HG03521 (cell line): Measurements from ENCODE around the gene RDH5.

Experiments used
- ATAC-seq: cut with Tn5 transposase; IDR thresholded peaks from one replicate; pipeline ENCODE4 v1.9.1; 2021; ENCODE audit warnings: mild to moderate bottlenecking, moderate library complexity; ENCODE audit not compliant: unreplicated experiment

Gene RDH5

DNA sequence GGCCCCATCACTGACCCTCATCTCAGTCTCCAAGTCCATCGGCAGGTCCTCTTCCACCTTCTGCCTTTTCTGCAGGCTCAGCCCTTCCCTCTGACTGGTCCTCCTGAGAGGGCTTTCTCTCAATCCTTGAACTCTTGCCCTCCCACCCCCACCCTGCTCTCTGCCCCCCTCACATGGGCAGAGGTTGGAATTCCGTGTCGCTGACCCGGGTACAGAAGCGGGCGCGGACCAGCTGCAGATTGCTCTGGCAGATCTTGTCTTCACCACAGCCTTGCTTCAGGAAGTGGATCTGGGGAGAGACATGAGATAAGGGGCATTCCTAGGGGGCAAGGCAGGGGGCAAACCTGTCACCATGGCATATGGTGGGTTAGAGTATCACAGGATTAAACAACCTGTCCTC, 24.8 kb upstream of the RDH5 start:
- no peak for ATAC-seq

GRCh38 chr12:55696141-55696540, 24.1 kb upstream of the RDH5 start:
- ATAC-seq, result no peak

DNA sequence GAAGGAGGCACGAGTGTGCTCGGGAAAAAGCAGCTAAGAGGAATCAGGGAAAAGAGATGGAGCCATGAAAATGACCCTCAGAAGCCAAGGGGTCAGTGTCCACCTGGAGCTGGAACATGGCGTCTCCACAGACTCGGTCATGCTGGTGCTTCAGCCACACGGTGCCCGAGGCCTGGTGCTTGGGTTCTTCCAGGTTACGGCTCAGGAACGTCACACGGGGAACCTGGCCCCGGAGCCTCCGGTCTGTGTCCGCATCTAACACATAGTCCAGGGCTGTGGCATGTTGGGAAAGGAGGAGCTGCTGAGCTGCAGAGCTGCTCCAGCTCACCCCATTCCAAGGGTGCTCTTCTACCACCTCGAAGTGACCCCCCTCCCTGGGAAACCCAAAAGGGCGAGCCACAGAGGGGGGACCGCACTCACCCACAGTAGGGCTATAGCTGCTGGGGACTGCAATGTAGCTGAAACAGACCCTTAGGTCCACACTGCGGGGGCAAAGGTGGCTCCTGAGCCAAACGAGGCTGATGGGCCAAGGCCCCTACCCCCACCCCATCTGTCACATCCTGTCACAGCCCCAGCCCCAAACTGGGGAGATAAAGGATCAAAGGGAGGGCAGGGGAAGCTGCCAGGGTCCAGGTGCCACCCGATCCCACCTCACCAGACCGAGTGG, 23.3 kb upstream of the RDH5 start:
- ATAC-seq, result no peak

- ATAC-seq, result no peak
These were observed 22.5 kb upstream of the RDH5 start for GRCh38 chr12:55697686-55698085.

DNA sequence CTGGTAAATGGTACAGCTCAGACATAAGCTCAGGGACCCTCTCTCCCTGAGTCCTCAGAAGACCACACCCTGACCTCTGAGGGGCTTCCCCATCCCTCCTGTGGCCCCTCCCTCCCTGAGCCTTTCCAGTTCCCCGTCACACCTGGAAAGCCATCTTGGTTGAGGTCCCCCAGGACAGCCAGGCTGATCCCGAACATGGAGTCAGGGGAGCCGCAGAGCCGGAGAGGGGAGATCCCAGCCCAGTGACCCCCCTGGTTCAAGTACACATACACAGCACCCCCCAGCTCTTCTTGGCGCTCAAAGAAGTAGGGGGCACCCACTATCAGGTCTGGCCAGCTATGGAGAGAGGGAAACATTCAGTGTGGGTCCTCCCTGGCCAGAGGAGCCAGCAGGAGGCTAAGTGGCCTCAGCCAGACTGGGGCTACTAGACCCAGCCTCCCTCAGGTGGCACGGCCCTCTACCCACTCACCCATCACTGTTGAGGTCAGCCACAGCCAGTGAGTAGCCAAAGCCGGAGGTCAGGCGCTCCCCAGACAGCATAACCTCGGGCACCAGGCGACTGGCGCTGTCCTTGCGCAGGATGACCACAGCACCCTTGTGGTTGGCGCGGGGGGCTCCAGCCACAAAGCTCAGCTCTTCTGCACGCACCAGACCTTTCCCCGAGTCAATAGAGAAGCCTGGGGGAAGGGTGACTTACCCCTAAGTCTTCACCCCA, 21.8 kb upstream of the RDH5 start:
- no peak for ATAC-seq

- no peak for ATAC-seq
These were observed 21.2 kb upstream of the RDH5 start for GRCh38 chr12:55698965-55699364.

DNA sequence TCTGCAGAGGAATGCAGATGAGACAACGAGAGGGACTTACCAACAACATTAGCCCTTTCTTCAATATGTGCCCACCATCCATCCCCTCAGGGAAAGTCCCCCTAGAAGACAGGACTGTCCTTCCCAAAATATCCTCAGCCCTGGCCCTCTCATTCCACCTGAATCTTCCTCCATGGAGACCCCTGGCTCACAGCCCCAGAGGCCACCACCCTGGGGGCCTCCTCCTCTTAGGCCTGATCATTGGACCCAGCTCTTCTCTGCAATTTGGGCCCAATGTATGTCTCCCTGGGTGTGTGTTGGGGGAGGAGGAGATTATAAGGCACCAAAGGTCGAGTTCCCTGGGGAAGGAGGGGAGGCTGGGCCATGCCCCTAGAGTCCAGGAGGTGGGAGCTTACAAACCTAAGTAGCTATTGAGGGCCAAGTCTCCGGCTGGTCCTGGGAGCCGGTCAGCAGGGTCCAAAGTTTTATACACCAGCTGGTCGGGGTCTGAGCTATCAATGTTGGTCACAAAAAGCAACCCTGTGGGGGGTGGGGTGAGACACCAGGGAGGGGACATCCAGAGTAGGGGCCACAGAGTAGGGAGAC, 20.6 kb upstream of the RDH5 start:
- no peak for ATAC-seq

DNA sequence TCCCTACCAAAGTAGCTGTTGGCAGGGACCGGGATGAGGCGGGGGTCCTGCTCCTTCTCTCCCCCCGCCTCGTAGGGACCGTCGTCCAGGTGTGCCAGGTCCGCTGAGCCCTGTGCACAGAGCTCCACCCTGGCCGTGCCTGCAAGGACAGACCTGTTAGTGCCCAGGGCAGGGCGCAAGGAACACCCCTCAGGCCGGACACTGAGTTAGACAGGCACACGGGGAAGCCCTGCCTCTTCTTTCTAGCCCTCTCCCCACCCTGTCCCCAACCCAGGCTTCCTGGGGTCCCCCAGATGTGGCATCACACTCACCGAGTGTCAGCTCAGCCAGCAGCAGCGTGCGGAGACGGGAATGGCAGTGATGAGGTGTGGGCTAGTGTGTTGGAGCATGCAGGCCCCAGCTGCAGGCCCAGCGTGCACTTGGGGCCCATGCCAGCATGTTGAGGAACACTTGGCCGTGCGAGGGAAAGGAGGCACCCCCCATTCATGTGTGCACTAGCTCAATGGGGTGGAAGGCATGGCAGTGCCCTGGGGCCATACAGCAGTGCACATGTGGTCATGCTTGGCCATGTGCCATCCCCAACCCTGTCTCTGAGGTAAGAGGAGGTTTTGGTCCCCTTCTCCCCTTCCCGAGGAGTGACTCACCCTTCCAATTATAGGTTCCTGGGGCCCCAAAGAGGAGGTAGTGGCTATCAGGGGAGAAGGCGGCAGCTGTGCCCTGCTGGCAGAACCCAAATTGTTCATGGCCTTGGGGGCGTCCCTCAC, 19.8 kb upstream of the RDH5 start:
- ATAC-seq, result no peak

GRCh38 chr12:55702861-55703260, 17.3 kb upstream of the RDH5 start:
- ATAC-seq, result no peak

GRCh38 chr12:55703288-55703687, 16.9 kb upstream of the RDH5 start:
- ATAC-seq, result no peak

DNA sequence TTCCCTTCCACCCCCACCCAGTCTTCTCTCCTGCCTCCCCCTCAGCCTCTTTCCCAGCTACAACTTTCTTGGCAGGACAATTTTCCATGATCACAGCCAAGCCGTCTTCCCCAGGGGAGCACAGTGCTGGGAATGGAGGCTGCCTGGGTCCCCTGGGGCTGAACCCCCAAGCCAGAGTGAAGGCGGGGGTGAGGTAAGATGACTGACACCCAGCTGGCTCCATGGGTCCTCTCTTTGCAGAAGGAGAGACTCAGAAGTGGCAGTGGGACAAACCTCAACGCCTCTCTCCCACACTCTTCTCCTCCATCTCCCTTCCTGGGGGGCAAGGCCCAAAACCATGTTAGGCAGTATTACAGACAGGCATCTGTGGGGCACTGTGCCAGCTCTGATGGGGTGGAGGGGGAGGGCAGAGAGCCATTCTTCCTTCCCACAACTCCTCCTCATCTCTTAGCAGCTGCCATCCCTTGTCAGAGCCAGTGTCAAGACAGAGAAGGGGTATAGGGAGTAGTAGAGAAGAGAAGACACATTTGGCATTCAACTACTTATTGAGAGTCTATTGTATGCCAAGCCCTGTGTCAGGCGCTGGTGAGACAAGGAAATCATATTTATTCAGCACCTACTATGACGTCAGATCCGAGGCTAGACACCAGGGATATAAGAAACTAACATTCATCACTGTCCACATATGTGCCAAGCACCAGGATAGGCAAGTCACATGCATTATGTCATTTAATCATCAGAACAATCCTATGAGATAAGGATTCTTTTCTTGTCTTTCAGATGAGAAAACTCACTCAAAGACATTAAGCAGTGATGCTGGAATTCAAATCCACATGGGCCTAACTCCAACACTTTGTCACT, 16.1 kb upstream of the RDH5 start:
- ATAC-seq, result no peak

DNA sequence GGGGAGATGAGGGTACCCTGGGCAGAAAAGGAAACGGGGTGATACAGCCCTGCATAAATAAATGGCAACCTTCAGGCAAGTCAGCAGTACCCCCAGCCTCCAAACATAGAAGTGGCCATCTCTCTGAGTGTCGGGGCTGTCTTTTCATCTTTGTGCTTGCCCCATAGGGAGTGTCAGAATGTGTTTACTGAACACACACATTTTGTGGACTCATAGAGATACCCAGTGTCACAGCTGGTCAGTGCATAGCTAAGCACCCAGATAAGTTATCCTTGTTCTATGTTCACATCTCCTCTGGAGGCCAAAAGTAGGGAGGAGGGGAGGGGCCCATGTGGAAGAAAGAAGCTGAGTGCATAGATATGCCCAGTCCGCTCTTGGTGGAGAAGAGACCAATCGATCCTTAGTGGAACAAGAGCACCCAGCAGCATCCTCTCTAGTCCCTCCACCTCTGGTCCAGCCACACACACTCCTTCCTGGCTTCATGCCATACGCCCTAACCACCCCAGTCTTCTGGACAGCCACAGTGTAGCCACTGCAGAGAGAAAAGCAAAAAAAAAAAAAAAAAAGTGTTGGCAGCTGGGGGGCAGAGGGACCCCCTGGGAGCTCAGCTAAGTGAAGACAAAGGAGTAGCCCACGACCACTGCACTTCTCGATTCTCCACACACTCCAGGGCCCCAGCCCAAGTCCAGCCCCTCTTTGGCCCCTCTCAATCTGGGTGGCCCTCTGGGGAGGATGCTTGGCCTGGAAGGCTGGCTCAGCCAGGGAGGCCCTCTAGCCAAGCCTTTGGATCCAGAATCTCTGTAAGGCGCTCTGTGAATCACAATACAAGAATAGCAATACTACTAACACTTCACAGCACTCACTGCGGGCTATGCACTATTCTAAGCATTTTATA, 15.1 kb upstream of the RDH5 start:
- ATAC-seq, result no peak

DNA sequence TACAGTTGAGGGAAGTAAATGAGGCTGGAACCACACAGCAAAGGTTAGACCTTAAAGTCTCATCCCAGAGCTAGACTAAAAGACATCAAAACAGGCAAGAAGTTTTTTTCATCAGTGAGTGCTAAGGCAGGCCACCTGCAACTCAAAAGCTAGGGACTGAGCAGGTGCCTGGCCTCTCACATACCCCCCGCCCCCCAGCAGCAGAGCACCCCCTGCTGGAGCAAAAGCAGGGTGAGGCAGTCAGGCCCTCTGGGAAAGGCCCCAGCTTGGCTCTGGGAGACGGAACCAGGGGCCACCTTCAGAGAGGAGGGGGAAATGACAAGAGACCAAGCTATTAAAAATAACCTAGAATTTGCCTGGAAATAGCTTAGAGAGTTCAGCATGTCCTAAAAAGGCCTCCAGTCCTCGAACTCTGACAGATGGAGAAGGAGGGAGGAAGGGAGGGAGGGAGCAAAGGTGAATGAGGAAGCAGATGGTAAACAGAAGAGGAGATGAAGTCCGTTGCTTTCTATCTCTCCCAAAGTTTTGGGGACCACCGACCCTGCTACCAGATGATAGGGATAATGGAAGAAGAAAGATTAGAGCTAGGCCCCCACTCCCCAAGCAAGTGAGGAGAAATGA, 14.3 kb upstream of the RDH5 start:
- no peak for ATAC-seq

GRCh38 chr12:55706568-55707218, 13.5 kb upstream of the RDH5 start:
- no peak for ATAC-seq

GRCh38 chr12:55707219-55707671, 12.9 kb upstream of the RDH5 start:
- no peak for ATAC-seq

DNA sequence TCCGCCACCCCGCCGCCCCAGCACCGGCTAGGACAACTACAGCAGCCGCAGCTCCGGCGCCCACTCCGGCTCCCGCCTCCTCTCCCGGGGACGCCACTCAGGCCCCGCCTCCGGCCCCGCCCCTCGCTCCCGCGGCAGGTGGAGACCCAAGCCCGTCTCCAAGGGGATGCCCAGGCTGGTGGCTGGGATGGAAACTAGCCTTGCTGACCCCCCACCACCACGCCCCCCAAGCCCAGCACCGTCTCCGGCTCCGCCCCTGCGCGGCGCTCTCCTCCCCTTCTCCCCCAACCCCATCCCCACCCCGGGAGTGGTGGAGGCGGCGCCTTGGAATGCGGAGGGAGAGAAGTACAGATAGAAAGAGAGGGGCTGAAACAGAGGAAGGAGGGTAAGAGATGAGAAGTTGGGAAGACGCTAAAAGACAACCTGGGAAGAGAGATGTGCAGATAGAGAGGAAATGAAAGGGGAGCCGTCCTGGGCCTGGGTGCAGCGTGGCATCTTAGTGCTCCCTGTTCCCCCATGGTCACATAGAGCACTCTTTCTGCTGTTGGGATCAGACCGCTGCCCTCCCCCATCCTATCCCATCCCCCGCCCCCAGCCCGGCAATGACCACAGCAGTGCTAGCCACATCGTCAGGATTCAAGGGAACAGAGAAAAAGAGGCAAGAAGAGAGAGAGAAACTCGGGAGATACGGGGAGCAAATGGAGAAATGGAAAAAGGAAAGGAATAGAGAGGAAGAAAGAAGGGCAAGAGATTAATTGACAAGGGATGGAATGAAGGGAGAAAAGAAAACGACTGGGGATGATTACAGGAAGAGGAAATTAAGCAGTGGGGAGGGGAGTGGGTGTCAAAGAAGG, 12.1 kb upstream of the RDH5 start, which contains the start of gene ITGA7:
TSS of gene ITGA7 (minus strand) at position 64 of the 854 bp plus-strand sequence. CDS start 222 bp downstream, outside the sequence.
- no peak for ATAC-seq

- no peak for ATAC-seq
These were observed 11.4 kb upstream of the RDH5 start for GRCh38 chr12:55708695-55709233.
